ENCODE data around the gene SCAND1.

Gene SCAND1

DNA sequence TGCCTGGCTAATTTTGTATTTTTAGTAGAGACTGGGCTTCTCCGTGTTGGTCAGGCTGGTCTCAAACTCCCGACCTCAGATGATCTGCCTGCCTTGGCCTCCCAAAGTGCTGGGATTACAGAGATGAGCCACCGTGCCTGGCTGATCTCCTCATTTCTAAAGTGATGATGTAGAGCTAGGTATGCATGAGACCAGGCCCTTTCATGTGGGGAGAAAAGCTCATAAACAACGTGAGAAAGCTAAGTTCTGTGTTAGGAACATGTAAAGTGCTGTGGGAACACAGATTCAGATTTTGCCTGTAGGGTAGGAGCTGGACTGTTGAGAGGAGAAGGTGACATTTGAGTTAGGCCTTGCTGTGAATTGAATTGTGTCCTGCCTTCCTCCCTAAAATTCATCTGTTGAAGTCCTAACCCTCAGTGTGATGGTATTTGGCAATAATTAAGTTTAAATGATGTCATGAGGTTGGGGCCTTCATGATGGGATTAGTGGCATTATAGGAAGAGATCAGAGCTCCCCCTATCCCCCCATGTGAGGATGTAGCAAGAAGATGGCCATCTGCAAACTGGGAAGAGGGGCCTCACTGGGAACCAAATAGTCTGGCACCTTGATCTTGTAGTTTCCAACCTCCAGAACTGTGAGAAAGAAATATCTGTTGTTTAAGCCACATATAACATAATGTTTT lies 49.2 kb downstream of the SCAND1 start:
- Histone ChIP-seq H3K27ac (ENCODE audit: low read depth, low read length) (no peak overlapping the region), H3K9me3 (ENCODE audit: insufficient read depth, low read depth, low read length) (no peaks in the 10 kb centered on the region), H3K36me3 (ENCODE audit: insufficient read depth, low read length) (peaks cover 30% of the 10 kb centered on the region), H3K9ac (ENCODE audit: low read depth, low read length) (no peak overlapping the region), H3K4me3 (ENCODE audit: low read length) (no peak overlapping the region), H3K27me3 (ENCODE audit: insufficient read depth, low read length) (no peaks in the 10 kb centered on the region), H3K4me1 (ENCODE audit: insufficient read depth, low read length) (peaks cover 7% of the 10 kb centered on the region; the same call in 1 of the 2 replicates)
- 91% methylated on average over 4 of the region's 4 CpGs for WGBS

DNA sequence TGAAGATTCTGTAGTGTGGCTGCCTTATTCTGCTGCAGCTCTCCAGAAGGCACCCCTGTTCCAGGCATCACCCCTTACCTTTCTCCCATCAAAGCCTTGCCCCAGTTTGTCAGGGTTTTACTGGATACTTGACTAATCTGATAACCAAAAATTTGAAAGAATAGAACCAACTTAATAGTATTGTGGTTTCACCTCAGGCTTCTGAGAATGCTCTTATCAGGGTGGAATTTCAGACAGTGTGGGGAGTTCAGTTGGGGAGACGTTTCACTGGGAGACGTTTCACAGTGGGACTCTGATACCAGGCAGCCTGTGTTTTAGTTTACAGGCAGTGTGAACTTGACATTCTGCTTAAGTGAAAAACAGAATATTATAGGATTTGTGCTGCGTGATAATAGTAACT lies 50.5 kb downstream of the SCAND1 start:
- H3K9me3 ChIP-seq (ENCODE audit: insufficient read depth, low read depth, low read length), result no peaks in the 10 kb centered on the region
- WGBS, result 94% methylated on average over 3 of the region's 3 CpGs
- no peak overlapping the region for H3K27ac ChIP-seq (ENCODE audit: low read depth, low read length)
- H3K4me1 ChIP-seq (ENCODE audit: insufficient read depth, low read length), result peaks cover 7% of the 10 kb centered on the region; the same call in 1 of the 2 replicates
- peaks cover 42% of the 10 kb centered on the region for H3K36me3 ChIP-seq (ENCODE audit: insufficient read depth, low read length)
- no peak overlapping the region for H3K4me3 ChIP-seq (ENCODE audit: low read length)
- H3K9ac ChIP-seq (ENCODE audit: low read depth, low read length), result no peak overlapping the region
- H3K27me3 ChIP-seq (ENCODE audit: insufficient read depth, low read length), result no peaks in the 10 kb centered on the region

Measured in HUES64 (cell line).